GM12878 (cell line): ENCODE results near the gene FDX2. TPM values are rescaled to one million over a fixed set of nuclear protein-coding genes. Genes with fewer than 3 reads are reported as not detected.

Experiments used
- ATF2 ChIP-seq: IDR thresholded peaks from 2 replicates; pipeline ENCODE4 v1.6.1; 2012; ENCODE audit warnings: low read length, inconsistent platforms
- BRCA1 ChIP-seq: IDR thresholded peaks from 2 replicates; pipeline ENCODE4 v1.6.1; 2011; ENCODE audit warnings: low read depth, low read length, improper control_type of control experiment
- CEBPB ChIP-seq, 2 experiments: fragments of 150-350 bp in 1 of 2; IDR thresholded peaks; 2 replicates each; pipeline ENCODE4 v1.6.1; 2012 to 2014; ENCODE audit warnings: low read depth in 2 of 2, low read length in 2 of 2, borderline replicate concordance in 1 of 2, inconsistent platforms in 1 of 2
- ELK1 ChIP-seq: IDR thresholded peaks from 2 replicates; pipeline ENCODE4 v1.6.1; 2012; ENCODE audit warnings: low read depth, low read length, improper control_type of control experiment
- EZH2 ChIP-seq: IDR thresholded peaks from 2 replicates; pipeline ENCODE4 v1.6.1; 2012; ENCODE audit warnings: low read depth, mild to moderate bottlenecking, control low read depth, inconsistent platforms, low read length, borderline replicate concordance; ENCODE audit not compliant: control insufficient read depth
- IKZF1 ChIP-seq: fragments of 450-650 bp; conservative IDR thresholded peaks from 2 replicates; pipeline ENCODE4 v1.6.1; 2017; ENCODE audit warnings: antibody characterized with exemption, mild to moderate bottlenecking
- IKZF2 ChIP-seq, 2 experiments: fragments of 450-650 bp; IDR thresholded peaks; 2 replicates each; pipeline ENCODE4 v1.6.1; 2017; ENCODE audit warnings: mild to moderate bottlenecking in 2 of 2, moderate library complexity in 2 of 2
- JUNB ChIP-seq: IDR thresholded peaks from 2 replicates; pipeline ENCODE4 v1.6.1; 2016; ENCODE audit warnings: antibody characterized with exemption, mild to moderate bottlenecking
- MEF2A ChIP-seq: IDR thresholded peaks from 2 replicates; pipeline ENCODE4 v1.6.1; 2011; ENCODE audit warnings: low read depth, mild to moderate bottlenecking, low read length, moderate library complexity; ENCODE audit not compliant: insufficient read depth
- MEF2B ChIP-seq: fragments of 450-650 bp; IDR thresholded peaks from 2 replicates; pipeline ENCODE4 v1.6.1; 2018; ENCODE audit warnings: mild to moderate bottlenecking, moderate library complexity; ENCODE audit not compliant: partially characterized antibody, poor library complexity, severe bottlenecking
- MTA3 ChIP-seq: IDR thresholded peaks from 2 replicates; pipeline ENCODE4 v1.6.1; 2012; ENCODE audit warnings: low read length, inconsistent platforms, borderline replicate concordance
- MYC ChIP-seq: IDR thresholded peaks from 2 replicates; pipeline ENCODE4 v1.6.1; 2011; ENCODE audit warnings: mild to moderate bottlenecking, low read length, moderate library complexity, inconsistent platforms; ENCODE audit not compliant: insufficient read depth, insufficient replicate concordance, insufficient read length, severe bottlenecking
- NRF1 ChIP-seq: conservative IDR thresholded peaks from 2 replicates; pipeline ENCODE4 v1.6.1; 2011; ENCODE audit warnings: mild to moderate bottlenecking, low read depth, low read length, improper control_type of control experiment
- PML ChIP-seq: IDR thresholded peaks from 2 replicates; pipeline ENCODE4 v1.6.1; 2012; ENCODE audit warnings: low read length, inconsistent platforms
- RELA ChIP-seq: fragments of 450-650 bp; IDR thresholded peaks from 2 replicates; pipeline ENCODE4 v1.8.0; 2014; ENCODE audit warnings: borderline replicate concordance; ENCODE audit not compliant: partially characterized antibody
- RUNX3 ChIP-seq: IDR thresholded peaks from 2 replicates; pipeline ENCODE4 v1.6.1; 2012; ENCODE audit warnings: low read length, inconsistent platforms
- SKIL ChIP-seq: fragments of 450-650 bp; IDR thresholded peaks from 2 replicates; pipeline ENCODE4 v1.6.1; 2017; ENCODE audit warnings: mild to moderate bottlenecking, low read depth, inconsistent platforms; ENCODE audit not compliant: poor library complexity, severe bottlenecking
- YBX1 ChIP-seq: fragments of 450-650 bp; IDR thresholded peaks from 2 replicates; pipeline ENCODE4 v1.6.1; 2016; ENCODE audit warnings: antibody characterized with exemption
- ZSCAN29 ChIP-seq: fragments of 450-650 bp; IDR thresholded peaks from 2 replicates; pipeline ENCODE4 v1.6.1; 2017; ENCODE audit warnings: mild to moderate bottlenecking, moderate library complexity
- polyA plus RNA-seq, 11 experiments: library from polyadenylated mRNA; depleted of rRNA in 4 of 11; unstranded in 6 of 11; stranded (reverse) in 5 of 11; fragments of >200 nt; fragmentation: Nextera tagmentation in 4 of 11; fragmentation: Illumina TruSeq in 1 of 11; extraction: Ambion mirVana in 4 of 11; extraction: Trizol in 1 of 11; gene quantifications; 1 replicate in 1 of 11; 2 replicates in 10 of 11; pipeline versions ENCODE4 v1.2.1 to v1.2.3, GENCODE V29; 2011 to 2016; ENCODE audit warnings: inconsistent platforms in 2 of 11, missing spikeins in 2 of 11, low read depth in 1 of 11
- total RNA-seq, 4 experiments: library from RNA; depleted of rRNA in 3 of 4; stranded (reverse); fragments of >200 nt in 3 of 4; fragmentation: Illumina TruSeq in 1 of 4; extraction: Trizol in 1 of 4; gene quantifications; 2 replicates each; pipeline versions ENCODE4 v1.2.1 to v1.2.3, GENCODE V29; 2013 to 2021
- TF ChIP-seq, protein P1 (sequence below): IDR thresholded peaks from 2 replicates; pipeline ENCODE4 v1.6.1; 2011; ENCODE audit warnings: borderline replicate concordance, low read depth, mild to moderate bottlenecking, moderate library complexity, mixed read lengths, low read length; ENCODE audit not compliant: insufficient read depth; ENCODE audit errors: extremely low read length

Gene FDX2
- total and polyA plus RNA-seq, 10 of the 15 experiments (the other 5 are each of a cell fraction or from before 2014, with no cell fraction given): 1.4 to 50.4 (median 24.7) TPM

DNA sequence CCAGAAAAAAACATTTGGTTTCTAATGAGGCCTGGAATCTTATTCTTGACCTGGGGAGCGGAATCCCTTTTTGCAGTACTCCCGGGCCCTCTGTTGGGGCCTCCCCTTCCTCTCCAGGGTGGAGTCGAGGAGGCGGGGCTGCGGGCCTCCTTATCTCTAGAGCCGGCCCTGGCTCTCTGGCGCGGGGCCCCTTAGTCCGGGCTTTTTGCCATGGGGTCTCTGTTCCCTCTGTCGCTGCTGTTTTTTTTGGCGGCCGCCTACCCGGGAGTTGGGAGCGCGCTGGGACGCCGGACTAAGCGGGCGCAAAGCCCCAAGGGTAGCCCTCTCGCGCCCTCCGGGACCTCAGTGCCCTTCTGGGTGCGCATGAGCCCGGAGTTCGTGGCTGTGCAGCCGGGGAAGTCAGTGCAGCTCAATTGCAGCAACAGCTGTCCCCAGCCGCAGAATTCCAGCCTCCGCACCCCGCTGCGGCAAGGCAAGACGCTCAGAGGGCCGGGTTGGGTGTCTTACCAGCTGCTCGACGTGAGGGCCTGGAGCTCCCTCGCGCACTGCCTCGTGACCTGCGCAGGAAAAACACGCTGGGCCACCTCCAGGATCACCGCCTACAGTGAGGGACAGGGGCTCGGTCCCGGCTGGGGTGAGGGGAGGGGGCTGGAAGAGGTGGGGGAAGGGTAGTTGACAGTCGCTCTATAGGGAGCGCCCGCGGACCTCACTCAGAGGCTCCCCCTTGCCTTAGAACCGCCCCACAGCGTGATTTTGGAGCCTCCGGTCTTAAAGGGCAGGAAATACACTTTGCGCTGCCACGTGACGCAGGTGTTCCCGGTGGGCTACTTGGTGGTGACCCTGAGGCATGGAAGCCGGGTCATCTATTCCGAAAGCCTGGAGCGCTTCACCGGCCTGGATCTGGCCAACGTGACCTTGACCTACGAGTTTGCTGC is 28.7 kb downstream of the FDX2 start, which contains the start of gene ICAM4 (continued):
- TF ChIP-seq, protein P1, sequence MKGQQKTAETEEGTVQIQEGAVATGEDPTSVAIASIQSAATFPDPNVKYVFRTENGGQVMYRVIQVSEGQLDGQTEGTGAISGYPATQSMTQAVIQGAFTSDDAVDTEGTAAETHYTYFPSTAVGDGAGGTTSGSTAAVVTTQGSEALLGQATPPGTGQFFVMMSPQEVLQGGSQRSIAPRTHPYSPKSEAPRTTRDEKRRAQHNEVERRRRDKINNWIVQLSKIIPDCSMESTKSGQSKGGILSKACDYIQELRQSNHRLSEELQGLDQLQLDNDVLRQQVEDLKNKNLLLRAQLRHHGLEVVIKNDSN: peak; percentile 75
- TF ChIP-seq RELA (no peak), CEBPB (IDR thresholded peaks at IDR 0.05; ENCODE audit: borderline replicate concordance in 1 of 2, low read depth in 2 of 2, low read length in 2 of 2) (no peak), MEF2A (no peak), RUNX3 (no peak), MTA3 (peak; percentile 72; the same call in 1 of the 2 replicates), NRF1 (no peak), JUNB (no peak), ZSCAN29 (no peak), ATF2 (no peak), MEF2B (no peak), MYC (peak; percentile 50), IKZF2 (IDR thresholded peaks at IDR 0.05) (peak in 1 of 2 experiments; percentile 15; a peak in 1 of 4 replicates), ELK1 (no peak), BRCA1 (no peak), YBX1 (no peak), EZH2 (no peak), IKZF1 (peak; percentile 51), SKIL (no peak), PML (peak; percentile 77; the same call in 1 of the 2 replicates)
